PC-3 (cell line): ENCODE results near the gene AFF3. TPM values are rescaled to one million over a fixed set of nuclear protein-coding genes. Genes with fewer than 3 reads are reported as not detected.

Experiments
- ATAC-seq: fragments of 200-7000 bp; cut with Tn5 transposase; 2 replicates; pipeline ENCODE4 v1.9.1; 2020; ENCODE audit warnings: mild to moderate bottlenecking, moderate library complexity
- BruUV-seq: library from RNA; stranded (reverse); fragments of 400-500 nt; replicated peaks from 2 replicates; lab custom pipeline; 2021; lab: Mats Ljungman, UMichigan
- CTCF ChIA-PET: fragments of 300-600 bp; sonication (Branson Sonifier 250); formaldehyde crosslinking; loops from one replicate; lab custom pipeline; 2022; ENCODE audit warnings: antibody characterized with exemption; lab: Charles Lee
- POLR2A ChIA-PET: fragments of 300-600 bp; sonication (Branson Sonifier 250); formaldehyde crosslinking; loops from one replicate; lab custom pipeline; 2022; ENCODE audit warnings: antibody characterized with exemption; ENCODE audit not compliant: unreplicated experiment; lab: Charles Lee
- DNase-seq: peaks from one replicate; pipeline ENCODE4 v3.0.0-alpha.2; 2015
- H2AFZ ChIP-seq: fragments of 300-600 bp; sonication (generic); 2 replicates; pipeline ENCODE4 v1.6.0; 2016; ENCODE audit warnings: antibody characterized with exemption, low read length
- H3F3A ChIP-seq: fragments of 300-600 bp; sonication (generic); one replicate; pipeline ENCODE4 v1.6.0; 2017; ENCODE audit warnings: antibody characterized with exemption, low read length, control low read depth, mild to moderate bottlenecking; ENCODE audit not compliant: unreplicated experiment
- H3K27ac ChIP-seq: fragments of 300-600 bp; sonication (generic); 2 replicates; pipeline ENCODE4 v1.5.1; 2016; ENCODE audit warnings: mild to moderate bottlenecking, low read length
- H3K27me3 ChIP-seq: fragments of 300-600 bp; sonication (generic); 2 replicates; pipeline ENCODE4 v1.6.1; 2016; ENCODE audit warnings: low read length, mixed read lengths
- H3K36me3 ChIP-seq: fragments of 300-600 bp; sonication (generic); 2 replicates; pipeline ENCODE4 v1.6.1; 2016; ENCODE audit warnings: low read depth, mixed run types, low read length, mixed read lengths
- H3K4me1 ChIP-seq: fragments of 300-600 bp; sonication (generic); 2 replicates; pipeline ENCODE4 v1.5.1; 2016; ENCODE audit warnings: low read length; ENCODE audit not compliant: insufficient read depth
- H3K4me2 ChIP-seq: fragments of 300-600 bp; sonication (generic); 2 replicates; pipeline ENCODE4 v1.6.0; 2016; ENCODE audit warnings: low read length
- H3K4me3 ChIP-seq: fragments of 300-600 bp; sonication (generic); 2 replicates; pipeline ENCODE4 v1.5.1; 2016; ENCODE audit warnings: mild to moderate bottlenecking, low read length, mixed read lengths
- H3K79me2 ChIP-seq: fragments of 300-600 bp; sonication (generic); 2 replicates; pipeline ENCODE4 v1.6.1; 2017; ENCODE audit warnings: low read length, mixed read lengths
- H3K9ac ChIP-seq: fragments of 300-600 bp; sonication (generic); 2 replicates; pipeline ENCODE4 v1.6.0; 2016; ENCODE audit warnings: mild to moderate bottlenecking, low read length
- H3K9me2 ChIP-seq: fragments of 300-600 bp; sonication (generic); replicated peaks from 2 replicates; pipeline ENCODE4 v1.6.1; 2016; ENCODE audit warnings: mixed run types, low read length, mixed read lengths
- H3K9me3 ChIP-seq: fragments of 300-600 bp; sonication (generic); 2 replicates; pipeline ENCODE4 v1.6.1; 2016; ENCODE audit warnings: low read length, mixed read lengths
- H4K20me1 ChIP-seq: fragments of 300-600 bp; sonication (generic); 2 replicates; pipeline ENCODE4 v1.6.1; 2016; ENCODE audit warnings: low read length, mixed read lengths
- EZH2 ChIP-seq: fragments of 300-600 bp; sonication (generic); IDR thresholded peaks from one replicate; pipeline ENCODE4 v1.6.1; 2017; ENCODE audit warnings: antibody characterized with exemption, mild to moderate bottlenecking, low read length; ENCODE audit not compliant: unreplicated experiment
- EZH2phosphoT487 ChIP-seq: fragments of 300-600 bp; sonication (generic); IDR thresholded peaks from 2 replicates; pipeline ENCODE4 v1.6.1; 2018; ENCODE audit warnings: mild to moderate bottlenecking, antibody characterized with exemption, low read length, borderline replicate concordance
- intact Hi-C: fragments of 100-400 bp; cut with micrococcal nuclease; formaldehyde crosslinking; loops from 2 replicates; pipeline ENCODE4 v1.9.0; 2023
- total RNA-seq: library from RNA; depleted of rRNA; stranded (reverse); fragments of >200 nt; gene quantifications from 2 replicates; pipeline ENCODE4 v1.2.3, GENCODE V29; 2014
- TF ChIP-seq, protein P1 (sequence below): fragments of 300-600 bp; sonication (generic); conservative IDR thresholded peaks from 2 replicates; pipeline ENCODE4 v1.5.1; 2017; ENCODE audit warnings: antibody characterized with exemption, low read depth, mild to moderate bottlenecking, low read length

The AFF3 gene
- total RNA-seq, 1 experiment from 2014 or later = 0.04 TPM

DNA sequence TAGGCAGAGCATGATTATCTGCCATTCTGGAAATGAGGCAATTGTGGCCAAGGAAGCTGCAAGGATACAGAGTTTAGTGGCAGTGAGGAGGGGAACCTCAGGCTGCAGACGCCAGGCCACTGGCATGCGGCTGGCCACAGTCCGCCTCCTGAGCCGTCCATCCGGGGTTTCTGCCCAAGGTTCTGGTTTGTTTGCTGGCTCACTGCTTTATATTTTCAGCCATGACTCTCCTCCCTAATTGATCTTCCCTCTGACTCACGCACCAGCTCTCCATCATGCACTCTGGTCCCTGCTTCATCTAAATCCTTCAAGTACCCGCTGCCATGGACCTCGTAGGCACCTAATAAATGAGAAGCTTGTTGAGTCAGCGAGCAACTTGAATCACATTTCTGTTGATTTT, 544.8 kb downstream of the AFF3 start:
- no TSS peak for BruUV-seq
- Histone ChIP-seq H3F3A (no peaks in the 10 kb centered on the region), H3K9me2 (no peaks in the 10 kb centered on the region), H3K36me3 (no peaks in the 10 kb centered on the region), H3K79me2 (no peaks in the 10 kb centered on the region), H4K20me1 (no peaks in the 10 kb centered on the region), H3K9me3 (no peaks in the 10 kb centered on the region), H2AFZ (no peak overlapping the region), H3K4me2 (no peak overlapping the region), H3K4me3 (no peak overlapping the region), H3K4me1 (no peaks in the 10 kb centered on the region; the same call in 1 of the 2 replicates), H3K27ac (no peak overlapping the region), H3K27me3 (0 out of 2 replicates have a peak, but pooled peaks cover under 1% of the 10 kb centered on the region), H3K9ac (no peak overlapping the region)
- ATAC-seq (no peak), DNase-seq (no peak)
- ChIA-PET CTCF (no interaction called here), POLR2A (no interaction called here)
- intact Hi-C loops = no loop called here
- TF ChIP-seq EZH2 (no peak), EZH2phosphoT487 (no peak)
- TF ChIP-seq, protein P1, sequence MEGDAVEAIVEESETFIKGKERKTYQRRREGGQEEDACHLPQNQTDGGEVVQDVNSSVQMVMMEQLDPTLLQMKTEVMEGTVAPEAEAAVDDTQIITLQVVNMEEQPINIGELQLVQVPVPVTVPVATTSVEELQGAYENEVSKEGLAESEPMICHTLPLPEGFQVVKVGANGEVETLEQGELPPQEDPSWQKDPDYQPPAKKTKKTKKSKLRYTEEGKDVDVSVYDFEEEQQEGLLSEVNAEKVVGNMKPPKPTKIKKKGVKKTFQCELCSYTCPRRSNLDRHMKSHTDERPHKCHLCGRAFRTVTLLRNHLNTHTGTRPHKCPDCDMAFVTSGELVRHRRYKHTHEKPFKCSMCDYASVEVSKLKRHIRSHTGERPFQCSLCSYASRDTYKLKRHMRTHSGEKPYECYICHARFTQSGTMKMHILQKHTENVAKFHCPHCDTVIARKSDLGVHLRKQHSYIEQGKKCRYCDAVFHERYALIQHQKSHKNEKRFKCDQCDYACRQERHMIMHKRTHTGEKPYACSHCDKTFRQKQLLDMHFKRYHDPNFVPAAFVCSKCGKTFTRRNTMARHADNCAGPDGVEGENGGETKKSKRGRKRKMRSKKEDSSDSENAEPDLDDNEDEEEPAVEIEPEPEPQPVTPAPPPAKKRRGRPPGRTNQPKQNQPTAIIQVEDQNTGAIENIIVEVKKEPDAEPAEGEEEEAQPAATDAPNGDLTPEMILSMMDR = no peak

DNA sequence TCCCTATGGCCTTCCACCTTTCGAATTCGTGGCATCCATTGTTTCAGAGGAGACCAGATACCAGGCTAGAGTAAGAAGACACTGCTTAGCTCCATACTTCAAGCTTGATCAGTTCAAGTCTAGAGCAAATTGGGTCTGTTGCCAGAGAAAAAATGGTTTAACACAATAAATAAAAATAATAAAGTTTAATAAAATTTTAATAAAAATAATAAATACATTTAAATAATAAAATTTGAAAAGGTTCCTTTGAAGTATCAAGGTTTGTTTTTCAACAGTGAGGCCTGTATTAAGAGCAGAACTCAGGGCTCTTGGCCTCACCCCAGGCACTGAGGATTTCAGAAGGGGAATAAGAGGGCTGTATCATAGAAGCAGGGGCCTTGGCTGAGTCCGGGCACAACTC, 547.0 kb downstream of the AFF3 start:
- intact Hi-C loops = no loop called here
- no peaks in the 10 kb centered on the region for H3K79me2 ChIP-seq
- H3F3A ChIP-seq = no peaks in the 10 kb centered on the region
- no peak overlapping the region for H3K27ac ChIP-seq
- no peaks in the 10 kb centered on the region for H3K9me2 ChIP-seq
- H2AFZ ChIP-seq = no peak overlapping the region
- no peak overlapping the region for H3K9ac ChIP-seq
- H3K36me3 ChIP-seq = no peaks in the 10 kb centered on the region
- ATAC-seq (no peak), DNase-seq (no peak)
- no TSS peak for BruUV-seq
- H3K4me2 ChIP-seq = no peak overlapping the region
- TF ChIP-seq, protein P1 = no peak
- TF ChIP-seq EZH2phosphoT487 = no peak
- no peak for TF ChIP-seq EZH2
- H3K4me3 ChIP-seq = no peak overlapping the region
- H4K20me1 ChIP-seq = no peaks in the 10 kb centered on the region
- H3K27me3 ChIP-seq = no peaks in the 10 kb centered on the region
- no peaks in the 10 kb centered on the region; the same call in 1 of the 2 replicates for H3K4me1 ChIP-seq
- ChIA-PET CTCF (no interaction called here), POLR2A (no interaction called here)
- H3K9me3 ChIP-seq = no peaks in the 10 kb centered on the region

GRCh38 chr2:99593692-99594427, 548.5 kb downstream of the AFF3 start:
- ATAC-seq (no peak), DNase-seq (no peak)
- Histone ChIP-seq H3K4me2 (no peak overlapping the region), H3K9ac (no peak overlapping the region), H3K9me2 (no peaks in the 10 kb centered on the region), H3K9me3 (no peaks in the 10 kb centered on the region), H3K4me1 (no peaks in the 10 kb centered on the region), H3K36me3 (no peaks in the 10 kb centered on the region), H3K4me3 (no peak overlapping the region), H2AFZ (no peak overlapping the region), H3K27ac (no peak overlapping the region), H3F3A (no peaks in the 10 kb centered on the region), H4K20me1 (no peaks in the 10 kb centered on the region), H3K79me2 (no peaks in the 10 kb centered on the region), H3K27me3 (no peaks in the 10 kb centered on the region)
- ChIA-PET CTCF (no interaction called here), POLR2A (no interaction called here)
- TF ChIP-seq EZH2 = no peak
- TF ChIP-seq EZH2phosphoT487 = no peak
- TF ChIP-seq, protein P1 = no peak
- no TSS peak for BruUV-seq
- intact Hi-C loops = no loop called here
